HG02970 (cell line): ENCODE results near the gene PTOV1.

ENCODE experiments used
- ATAC-seq: cut with Tn5 transposase; IDR thresholded peaks from one replicate; pipeline ENCODE4 v1.9.1; 2021; ENCODE audit warnings: mild to moderate bottlenecking, moderate library complexity, moderate number of reproducible peaks; ENCODE audit not compliant: unreplicated experiment, low FRiP score

PTOV1 gene

DNA sequence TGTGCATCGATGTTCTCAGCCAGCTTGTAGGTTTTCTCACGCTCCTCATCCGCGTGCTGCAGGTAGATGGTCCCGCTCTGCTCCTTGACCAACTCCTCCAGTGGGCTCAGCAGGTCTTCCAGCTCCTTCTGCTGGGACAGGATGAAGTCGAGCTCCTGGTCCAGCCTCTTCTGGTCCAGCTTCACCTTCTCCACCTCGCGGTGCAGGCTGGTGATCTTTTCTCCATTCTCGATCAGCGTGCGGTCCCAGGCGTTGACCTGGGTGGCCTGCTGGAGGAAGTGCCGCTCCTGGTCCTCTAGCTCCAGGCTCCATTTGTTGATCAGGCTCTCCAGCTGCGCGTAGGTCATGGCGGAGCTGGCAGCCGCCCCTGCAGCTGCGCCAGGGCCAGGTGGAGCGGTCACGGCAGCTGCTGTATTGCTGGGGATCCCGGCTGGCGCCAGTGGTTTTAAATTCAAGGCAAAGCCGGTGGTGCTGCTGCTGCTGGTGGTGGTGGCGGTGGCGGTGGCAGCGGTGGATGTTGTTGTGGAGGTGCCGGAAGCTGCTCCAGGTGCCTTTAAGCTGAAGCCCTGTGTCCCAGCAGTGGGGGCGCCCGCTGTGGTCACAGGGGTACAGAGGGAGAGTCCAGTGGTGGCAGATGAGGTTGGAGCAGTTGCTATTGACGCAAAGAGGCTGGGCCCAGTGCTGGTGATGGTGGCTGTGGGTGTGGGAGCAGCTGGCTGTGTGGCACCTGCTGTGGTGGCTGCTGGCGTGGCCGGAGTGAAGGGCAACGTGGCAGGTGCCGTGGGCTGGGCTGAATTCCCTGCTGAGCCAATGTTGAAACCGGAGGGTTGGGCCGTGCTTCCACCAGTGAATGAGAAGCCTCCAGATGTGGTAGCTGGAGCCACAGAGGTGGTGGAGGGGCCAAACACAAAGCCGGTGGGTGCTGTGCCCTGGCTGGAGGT, 57.8 kb downstream of the PTOV1 start:
- ATAC-seq, result no peak

DNA sequence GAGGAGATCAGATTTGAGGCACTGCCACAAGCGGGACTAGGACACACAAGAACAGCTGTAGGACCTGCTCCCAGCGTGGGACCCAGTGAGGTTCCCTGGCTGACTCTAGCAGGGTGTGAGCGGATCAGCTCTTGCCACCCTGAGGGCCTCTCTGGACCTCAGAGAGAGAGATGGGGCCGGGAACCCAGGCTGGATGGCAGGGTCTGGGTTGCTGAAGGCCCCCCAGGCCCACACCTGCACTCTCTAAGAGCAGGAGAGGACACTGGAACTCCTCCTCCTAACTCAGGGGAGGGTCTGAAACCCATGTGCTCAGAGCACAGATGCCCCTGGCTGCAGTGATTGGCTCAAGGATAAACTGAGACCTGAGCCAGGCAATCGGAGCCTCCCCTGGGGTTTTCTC, 59.2 kb downstream of the PTOV1 start:
- no peak for ATAC-seq
